SK-N-SH (cell line): ENCODE data around the gene POGLUT3. TPM values are rescaled to one million over a fixed set of nuclear protein-coding genes. Genes with fewer than 3 reads are reported as not detected.

Source experiments
- CHD2 ChIP-seq: fragments of 150-350 bp; IDR thresholded peaks from 2 replicates; pipeline ENCODE4 v1.6.1; 2018; ENCODE audit warnings: low read length; ENCODE audit not compliant: partially characterized antibody
- CTCF ChIP-seq: fragments of 200-600 bp; sonication (generic); IDR thresholded peaks from 2 replicates; pipeline ENCODE4 v1.6.1; 2017; ENCODE audit warnings: antibody characterized with exemption, mild to moderate bottlenecking, moderate library complexity
- ELF1 ChIP-seq: IDR thresholded peaks from 2 replicates; pipeline ENCODE4 v1.4.0; 2012
- EZH2phosphoT487 ChIP-seq: fragments of 200-600 bp; sonication (generic); IDR thresholded peaks from 2 replicates; pipeline ENCODE4 v1.6.1; 2017; ENCODE audit warnings: low read depth, mixed run types, mild to moderate bottlenecking, antibody characterized with exemption, moderate library complexity, borderline replicate concordance
- FOXJ3 ChIP-seq: sonication (generic); formaldehyde crosslinking; IDR thresholded peaks from 2 replicates; pipeline ENCODE4 v1.5.1; 2020; ENCODE audit warnings: mild to moderate bottlenecking, missing genetic modification reagents
- FOXM1 ChIP-seq: IDR thresholded peaks from 2 replicates; pipeline ENCODE4 v1.4.0; 2012; ENCODE audit warnings: low read depth, mild to moderate bottlenecking
- MAX ChIP-seq: IDR thresholded peaks from 2 replicates; pipeline ENCODE4 v1.4.0; 2012; ENCODE audit warnings: low read depth
- MXI1 ChIP-seq: IDR thresholded peaks from 2 replicates; pipeline ENCODE4 v1.6.1; 2012; ENCODE audit warnings: mild to moderate bottlenecking, low read depth, low read length, improper control_type of control experiment
- POLR2AphosphoS5 ChIP-seq: IDR thresholded peaks from 2 replicates; pipeline ENCODE4 v1.6.1; 2012; ENCODE audit warnings: low read depth, low read length
- RAD21 ChIP-seq: IDR thresholded peaks from 2 replicates; pipeline ENCODE4 v1.6.1; 2012; ENCODE audit warnings: mild to moderate bottlenecking, low read length
- RXRA ChIP-seq: IDR thresholded peaks from 2 replicates; pipeline ENCODE4 v1.4.0; 2012; ENCODE audit warnings: low read depth, mild to moderate bottlenecking, borderline replicate concordance
- TAF1 ChIP-seq: IDR thresholded peaks from 2 replicates; pipeline ENCODE4 v1.6.1; 2012; ENCODE audit warnings: low read depth, mild to moderate bottlenecking, low read length, moderate library complexity, borderline replicate concordance
- ZBTB33 ChIP-seq: IDR thresholded peaks from 2 replicates; pipeline ENCODE4 v1.4.0; 2012; ENCODE audit warnings: low read depth, borderline replicate concordance
- polyA plus RNA-seq, 3 experiments: library from polyadenylated mRNA; depleted of rRNA; stranded (reverse); fragments of >200 nt; gene quantifications; 2 replicates each; pipeline ENCODE4 v1.2.3, GENCODE V29; 2012

POGLUT3 gene
- polyA plus RNA-seq, 1 of the 3 experiments (the other 2 are of a cell fraction): 26.3 TPM

- TF ChIP-seq CTCF (no peak), TAF1 (no peak), FOXM1 (no peak), CHD2 (no peak), RAD21 (no peak), EZH2phosphoT487 (no peak), MXI1 (no peak), FOXJ3 (CRISPR knock-in tag) (no peak), ELF1 (no peak), RXRA (no peak), ZBTB33 (no peak), MAX (no peak), POLR2AphosphoS5 (no peak)
- TF ChIP-seq, all 33 proteins: peak for 0
These were observed 44.9 kb downstream of the POGLUT3 start (continued) for GRCh38 chr11:108453207-108453835.

Other genes with a start within 250 kb of the POGLUT3 start
- gene C11orf65, start 30.9 kb downstream of the POGLUT3 start, polyA plus RNA-seq (2012; rRNA removed): 0.07 and 0.29 TPM in 2 replicates
- 0.03 and 0.05 TPM in 2 replicates for gene EXPH5, start 95.4 kb upstream of the POGLUT3 start, polyA plus RNA-seq (2012; rRNA removed)
- 35.8 and 42.7 TPM in 2 replicates for gene DDX10, start 166.7 kb upstream of the POGLUT3 start, polyA plus RNA-seq (2012; rRNA removed)